WTC11 (cell line): ENCODE measurements around the gene ATP2A2. TPM values are rescaled to one million over a fixed set of nuclear protein-coding genes. Genes with fewer than 3 reads are reported as not detected.

Experiments
- ATAC-seq: fragments of 200-7000 bp; cut with Tn5 transposase; 2 replicates; pipeline ENCODE4 v1.10.0; 2021; ENCODE audit warnings: mild to moderate bottlenecking, moderate library complexity
- CTCF ChIA-PET: fragments of 300-600 bp; sonication (Branson Sonifier 250); formaldehyde crosslinking; loops from one replicate; lab custom pipeline; 2021; ENCODE audit warnings: antibody characterized with exemption; lab: Charles Lee
- POLR2A ChIA-PET: fragments of 350-600 bp; sonication (Branson Sonifier 250); formaldehyde crosslinking; loops from one replicate; lab custom pipeline; 2021; ENCODE audit warnings: antibody characterized with exemption; lab: Charles Lee
- DNase-seq: peaks from one replicate; pipeline ENCODE4 v3.0.0; 2021; ENCODE audit warnings: low spot score
- H3K27ac Mint-ChIP-seq: 2 replicates; pipeline ENCODE4 v1.8.0; 2021; ENCODE audit warnings: mixed read lengths
- H3K27me3 Mint-ChIP-seq: 2 replicates; pipeline ENCODE4 v1.8.0; 2021; ENCODE audit warnings: low read depth, mild to moderate bottlenecking, moderate library complexity, mixed read lengths
- H3K36me3 Mint-ChIP-seq: 2 replicates; pipeline ENCODE4 v1.8.0; 2021; ENCODE audit warnings: mixed read lengths
- H3K4me1 Mint-ChIP-seq: 2 replicates; pipeline ENCODE4 v1.8.0; 2022; ENCODE audit warnings: mixed read lengths
- H3K4me3 Mint-ChIP-seq: 2 replicates; pipeline ENCODE4 v1.8.0; 2021; ENCODE audit warnings: mild to moderate bottlenecking, moderate library complexity, mixed read lengths
- H3K9me3 Mint-ChIP-seq: 2 replicates; pipeline ENCODE4 v1.8.0; 2021; ENCODE audit warnings: mixed read lengths
- CBFB ChIP-seq: sonication (generic); formaldehyde crosslinking; IDR thresholded peaks from 2 replicates; pipeline ENCODE4 v1.8.1; 2022; ENCODE audit warnings: mild to moderate bottlenecking, low read depth, missing genetic modification reagents
- KAT7 ChIP-seq: sonication (generic); formaldehyde crosslinking; IDR thresholded peaks from 2 replicates; pipeline ENCODE4 v1.8.1; 2023; ENCODE audit warnings: missing genetic modification reagents, mild to moderate bottlenecking, borderline replicate concordance
- RORB ChIP-seq: fragments of 250-450 bp; sonication (Bioruptor Pico); IDR thresholded peaks from 2 replicates; pipeline ENCODE4 v1.9.0; 2021; ENCODE audit warnings: mild to moderate bottlenecking
- SOX15 ChIP-seq: fragments of 250-450 bp; sonication (Bioruptor Pico); IDR thresholded peaks from 2 replicates; pipeline ENCODE4 v1.9.0; 2021; ENCODE audit warnings: mild to moderate bottlenecking
- SP1 ChIP-seq: sonication (generic); formaldehyde crosslinking; conservative IDR thresholded peaks from 2 replicates; pipeline ENCODE4 v1.8.1; 2022; ENCODE audit warnings: missing genetic modification reagents
- TCF7 ChIP-seq: sonication (generic); formaldehyde crosslinking; IDR thresholded peaks from 2 replicates; pipeline ENCODE4 v1.8.0; 2022; ENCODE audit warnings: mild to moderate bottlenecking, low read depth, missing genetic modification reagents, moderate library complexity
- TEAD1 ChIP-seq: sonication (generic); formaldehyde crosslinking; IDR thresholded peaks from 2 replicates; pipeline ENCODE4 v1.8.0; 2022; ENCODE audit warnings: mild to moderate bottlenecking, missing genetic modification reagents
- TEAD4 ChIP-seq: sonication (generic); formaldehyde crosslinking; IDR thresholded peaks from 2 replicates; pipeline ENCODE4 v1.8.0; 2022; ENCODE audit warnings: mild to moderate bottlenecking, missing genetic modification reagents
- ZBTB21 ChIP-seq: sonication (generic); formaldehyde crosslinking; IDR thresholded peaks from 2 replicates; pipeline ENCODE4 v1.8.1; 2023; ENCODE audit warnings: mild to moderate bottlenecking, missing genetic modification reagents, borderline replicate concordance
- total RNA-seq: library from RNA; stranded (reverse); gene quantifications from 3 replicates; pipeline ENCODE4 v1.2.3, GENCODE V29; 2021
- TF ChIP-seq, protein P1 (sequence below): sonication (generic); formaldehyde crosslinking; IDR thresholded peaks from 2 replicates; pipeline ENCODE4 v1.8.0; 2022; ENCODE audit warnings: mild to moderate bottlenecking, missing genetic modification reagents
- TF ChIP-seq, protein P2 (sequence below): fragments of 250-450 bp; sonication (Bioruptor Pico); IDR thresholded peaks from 2 replicates; pipeline ENCODE4 v2.1.2; 2022; ENCODE audit warnings: mild to moderate bottlenecking, moderate library complexity
- TF ChIP-seq, protein P3 (sequence below): fragments of 250-450 bp; sonication (Bioruptor Pico); IDR thresholded peaks from 2 replicates; pipeline ENCODE4 v1.9.0; 2021; ENCODE audit warnings: moderate library complexity, mild to moderate bottlenecking, inconsistent platforms, borderline replicate concordance
- TF ChIP-seq, protein P4 (sequence below): sonication (generic); formaldehyde crosslinking; conservative IDR thresholded peaks from 2 replicates; pipeline ENCODE4 v1.8.1; 2023; ENCODE audit warnings: mild to moderate bottlenecking, low read depth, missing genetic modification reagents, moderate library complexity
- TF ChIP-seq, protein P5 (sequence below): fragments of 250-450 bp; sonication (Bioruptor Pico); IDR thresholded peaks from 2 replicates; pipeline ENCODE4 v1.9.0; 2021; ENCODE audit warnings: mild to moderate bottlenecking, borderline replicate concordance
- TF ChIP-seq, protein P6 (sequence below): sonication (generic); formaldehyde crosslinking; IDR thresholded peaks from 2 replicates; pipeline ENCODE4 v1.8.0; 2023; ENCODE audit warnings: mild to moderate bottlenecking, missing genetic modification reagents
- TF ChIP-seq, protein P7 (sequence below): sonication (generic); formaldehyde crosslinking; IDR thresholded peaks from 2 replicates; pipeline ENCODE4 v1.8.1; 2023; ENCODE audit warnings: mild to moderate bottlenecking, missing genetic modification reagents, moderate library complexity

The ATP2A2 gene
- total RNA-seq, 1 experiment from 2014 or later, result 239 TPM

DNA sequence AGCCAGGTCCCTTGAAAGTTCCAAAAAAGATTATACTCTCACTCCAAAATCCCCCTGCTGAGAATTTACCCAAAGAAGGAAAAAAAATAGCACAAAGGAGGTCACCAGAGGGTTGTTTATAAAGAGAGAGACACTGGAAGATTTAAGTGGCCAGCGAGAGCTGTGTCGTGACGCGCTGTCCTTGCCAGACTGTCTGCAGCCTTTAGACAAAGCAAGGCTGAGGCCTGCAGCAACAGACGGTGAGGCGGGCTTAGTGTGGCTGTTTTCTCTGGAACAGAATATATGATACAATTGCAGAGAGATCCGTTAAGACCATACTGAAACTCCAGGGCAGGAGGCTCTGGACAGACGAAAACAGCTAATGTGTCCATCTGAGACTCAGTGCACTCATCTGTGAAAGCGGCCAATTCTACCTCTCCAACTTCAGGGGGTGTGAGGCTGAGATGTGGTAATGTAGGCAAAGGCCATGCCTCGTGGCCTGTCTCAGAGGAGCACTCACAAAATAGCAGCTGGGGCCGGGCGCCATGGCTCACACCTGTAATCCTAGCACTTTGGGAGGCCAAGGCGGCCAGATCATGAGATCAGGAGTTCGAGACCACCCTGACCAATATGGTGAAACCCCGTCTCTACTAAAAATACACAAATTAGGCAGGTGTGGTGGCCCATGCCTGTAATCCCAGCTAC is 86.3 kb downstream of the ATP2A2 start:
- Mint-ChIP-seq H3K36me3 (no peaks in the 10 kb centered on the region; the same call in 1 of the 2 replicates), H3K4me3 (no peak overlapping the region), H3K27ac (no peak overlapping the region), H3K4me1 (no peaks in the 10 kb centered on the region), H3K27me3 (no peaks in the 10 kb centered on the region), H3K9me3 (no peaks in the 10 kb centered on the region)
- no peak for DNase-seq
- ATAC-seq, result no peak
- ChIA-PET CTCF (interaction anchor here (4.5 kb wide), 1 partner anchor 64 kb away, joined by 29 read pairs; no protein-coding TSS in a partner anchor), POLR2A (no interaction called here)
- TF ChIP-seq TEAD4 (CRISPR knock-in tag) (no peak), SP1 (CRISPR knock-in tag) (no peak), ZBTB21 (no peak), CBFB (CRISPR knock-in tag) (no peak), SOX15 (CRISPR knock-in tag) (no peak), RORB (CRISPR knock-in tag) (no peak), KAT7 (CRISPR knock-in tag) (no peak), TCF7 (CRISPR knock-in tag) (no peak), TEAD1 (CRISPR knock-in tag) (no peak)
- TF ChIP-seq, protein P1, sequence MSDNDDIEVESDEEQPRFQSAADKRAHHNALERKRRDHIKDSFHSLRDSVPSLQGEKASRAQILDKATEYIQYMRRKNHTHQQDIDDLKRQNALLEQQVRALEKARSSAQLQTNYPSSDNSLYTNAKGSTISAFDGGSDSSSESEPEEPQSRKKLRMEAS (CRISPR knock-in tag), result no peak
- TF ChIP-seq, protein P2, sequence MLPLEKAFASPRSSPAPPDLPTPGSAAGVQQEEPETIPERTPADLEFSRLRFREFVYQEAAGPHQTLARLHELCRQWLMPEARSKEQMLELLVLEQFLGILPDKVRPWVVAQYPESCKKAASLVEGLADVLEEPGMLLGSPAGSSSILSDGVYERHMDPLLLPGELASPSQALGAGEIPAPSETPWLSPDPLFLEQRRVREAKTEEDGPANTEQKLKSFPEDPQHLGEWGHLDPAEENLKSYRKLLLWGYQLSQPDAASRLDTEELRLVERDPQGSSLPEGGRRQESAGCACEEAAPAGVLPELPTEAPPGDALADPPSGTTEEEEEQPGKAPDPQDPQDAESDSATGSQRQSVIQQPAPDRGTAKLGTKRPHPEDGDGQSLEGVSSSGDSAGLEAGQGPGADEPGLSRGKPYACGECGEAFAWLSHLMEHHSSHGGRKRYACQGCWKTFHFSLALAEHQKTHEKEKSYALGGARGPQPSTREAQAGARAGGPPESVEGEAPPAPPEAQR (CRISPR knock-in tag), result no peak
- TF ChIP-seq, protein P3, sequence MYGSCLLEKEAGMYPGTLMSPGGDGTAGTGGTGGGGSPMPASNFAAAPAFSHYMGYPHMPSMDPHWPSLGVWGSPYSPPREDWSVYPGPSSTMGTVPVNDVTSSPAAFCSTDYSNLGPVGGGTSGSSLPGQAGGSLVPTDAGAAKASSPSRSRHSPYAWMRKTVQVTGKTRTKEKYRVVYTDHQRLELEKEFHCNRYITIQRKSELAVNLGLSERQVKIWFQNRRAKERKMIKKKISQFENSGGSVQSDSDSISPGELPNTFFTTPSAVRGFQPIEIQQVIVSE (CRISPR knock-in tag), result no peak
- TF ChIP-seq, protein P4, sequence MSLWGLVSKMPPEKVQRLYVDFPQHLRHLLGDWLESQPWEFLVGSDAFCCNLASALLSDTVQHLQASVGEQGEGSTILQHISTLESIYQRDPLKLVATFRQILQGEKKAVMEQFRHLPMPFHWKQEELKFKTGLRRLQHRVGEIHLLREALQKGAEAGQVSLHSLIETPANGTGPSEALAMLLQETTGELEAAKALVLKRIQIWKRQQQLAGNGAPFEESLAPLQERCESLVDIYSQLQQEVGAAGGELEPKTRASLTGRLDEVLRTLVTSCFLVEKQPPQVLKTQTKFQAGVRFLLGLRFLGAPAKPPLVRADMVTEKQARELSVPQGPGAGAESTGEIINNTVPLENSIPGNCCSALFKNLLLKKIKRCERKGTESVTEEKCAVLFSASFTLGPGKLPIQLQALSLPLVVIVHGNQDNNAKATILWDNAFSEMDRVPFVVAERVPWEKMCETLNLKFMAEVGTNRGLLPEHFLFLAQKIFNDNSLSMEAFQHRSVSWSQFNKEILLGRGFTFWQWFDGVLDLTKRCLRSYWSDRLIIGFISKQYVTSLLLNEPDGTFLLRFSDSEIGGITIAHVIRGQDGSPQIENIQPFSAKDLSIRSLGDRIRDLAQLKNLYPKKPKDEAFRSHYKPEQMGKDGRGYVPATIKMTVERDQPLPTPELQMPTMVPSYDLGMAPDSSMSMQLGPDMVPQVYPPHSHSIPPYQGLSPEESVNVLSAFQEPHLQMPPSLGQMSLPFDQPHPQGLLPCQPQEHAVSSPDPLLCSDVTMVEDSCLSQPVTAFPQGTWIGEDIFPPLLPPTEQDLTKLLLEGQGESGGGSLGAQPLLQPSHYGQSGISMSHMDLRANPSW (CRISPR knock-in tag), result no peak
- TF ChIP-seq, protein P5, sequence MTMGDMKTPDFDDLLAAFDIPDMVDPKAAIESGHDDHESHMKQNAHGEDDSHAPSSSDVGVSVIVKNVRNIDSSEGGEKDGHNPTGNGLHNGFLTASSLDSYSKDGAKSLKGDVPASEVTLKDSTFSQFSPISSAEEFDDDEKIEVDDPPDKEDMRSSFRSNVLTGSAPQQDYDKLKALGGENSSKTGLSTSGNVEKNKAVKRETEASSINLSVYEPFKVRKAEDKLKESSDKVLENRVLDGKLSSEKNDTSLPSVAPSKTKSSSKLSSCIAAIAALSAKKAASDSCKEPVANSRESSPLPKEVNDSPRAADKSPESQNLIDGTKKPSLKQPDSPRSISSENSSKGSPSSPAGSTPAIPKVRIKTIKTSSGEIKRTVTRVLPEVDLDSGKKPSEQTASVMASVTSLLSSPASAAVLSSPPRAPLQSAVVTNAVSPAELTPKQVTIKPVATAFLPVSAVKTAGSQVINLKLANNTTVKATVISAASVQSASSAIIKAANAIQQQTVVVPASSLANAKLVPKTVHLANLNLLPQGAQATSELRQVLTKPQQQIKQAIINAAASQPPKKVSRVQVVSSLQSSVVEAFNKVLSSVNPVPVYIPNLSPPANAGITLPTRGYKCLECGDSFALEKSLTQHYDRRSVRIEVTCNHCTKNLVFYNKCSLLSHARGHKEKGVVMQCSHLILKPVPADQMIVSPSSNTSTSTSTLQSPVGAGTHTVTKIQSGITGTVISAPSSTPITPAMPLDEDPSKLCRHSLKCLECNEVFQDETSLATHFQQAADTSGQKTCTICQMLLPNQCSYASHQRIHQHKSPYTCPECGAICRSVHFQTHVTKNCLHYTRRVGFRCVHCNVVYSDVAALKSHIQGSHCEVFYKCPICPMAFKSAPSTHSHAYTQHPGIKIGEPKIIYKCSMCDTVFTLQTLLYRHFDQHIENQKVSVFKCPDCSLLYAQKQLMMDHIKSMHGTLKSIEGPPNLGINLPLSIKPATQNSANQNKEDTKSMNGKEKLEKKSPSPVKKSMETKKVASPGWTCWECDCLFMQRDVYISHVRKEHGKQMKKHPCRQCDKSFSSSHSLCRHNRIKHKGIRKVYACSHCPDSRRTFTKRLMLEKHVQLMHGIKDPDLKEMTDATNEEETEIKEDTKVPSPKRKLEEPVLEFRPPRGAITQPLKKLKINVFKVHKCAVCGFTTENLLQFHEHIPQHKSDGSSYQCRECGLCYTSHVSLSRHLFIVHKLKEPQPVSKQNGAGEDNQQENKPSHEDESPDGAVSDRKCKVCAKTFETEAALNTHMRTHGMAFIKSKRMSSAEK (CRISPR knock-in tag), result no peak
- TF ChIP-seq, protein P6, sequence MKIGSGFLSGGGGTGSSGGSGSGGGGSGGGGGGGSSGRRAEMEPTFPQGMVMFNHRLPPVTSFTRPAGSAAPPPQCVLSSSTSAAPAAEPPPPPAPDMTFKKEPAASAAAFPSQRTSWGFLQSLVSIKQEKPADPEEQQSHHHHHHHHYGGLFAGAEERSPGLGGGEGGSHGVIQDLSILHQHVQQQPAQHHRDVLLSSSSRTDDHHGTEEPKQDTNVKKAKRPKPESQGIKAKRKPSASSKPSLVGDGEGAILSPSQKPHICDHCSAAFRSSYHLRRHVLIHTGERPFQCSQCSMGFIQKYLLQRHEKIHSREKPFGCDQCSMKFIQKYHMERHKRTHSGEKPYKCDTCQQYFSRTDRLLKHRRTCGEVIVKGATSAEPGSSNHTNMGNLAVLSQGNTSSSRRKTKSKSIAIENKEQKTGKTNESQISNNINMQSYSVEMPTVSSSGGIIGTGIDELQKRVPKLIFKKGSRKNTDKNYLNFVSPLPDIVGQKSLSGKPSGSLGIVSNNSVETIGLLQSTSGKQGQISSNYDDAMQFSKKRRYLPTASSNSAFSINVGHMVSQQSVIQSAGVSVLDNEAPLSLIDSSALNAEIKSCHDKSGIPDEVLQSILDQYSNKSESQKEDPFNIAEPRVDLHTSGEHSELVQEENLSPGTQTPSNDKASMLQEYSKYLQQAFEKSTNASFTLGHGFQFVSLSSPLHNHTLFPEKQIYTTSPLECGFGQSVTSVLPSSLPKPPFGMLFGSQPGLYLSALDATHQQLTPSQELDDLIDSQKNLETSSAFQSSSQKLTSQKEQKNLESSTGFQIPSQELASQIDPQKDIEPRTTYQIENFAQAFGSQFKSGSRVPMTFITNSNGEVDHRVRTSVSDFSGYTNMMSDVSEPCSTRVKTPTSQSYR (CRISPR knock-in tag), result no peak
- TF ChIP-seq, protein P7, sequence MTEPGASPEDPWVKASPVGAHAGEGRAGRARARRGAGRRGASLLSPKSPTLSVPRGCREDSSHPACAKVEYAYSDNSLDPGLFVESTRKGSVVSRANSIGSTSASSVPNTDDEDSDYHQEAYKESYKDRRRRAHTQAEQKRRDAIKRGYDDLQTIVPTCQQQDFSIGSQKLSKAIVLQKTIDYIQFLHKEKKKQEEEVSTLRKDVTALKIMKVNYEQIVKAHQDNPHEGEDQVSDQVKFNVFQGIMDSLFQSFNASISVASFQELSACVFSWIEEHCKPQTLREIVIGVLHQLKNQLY (CRISPR knock-in tag), result no peak
- TF ChIP-seq, all 79 proteins: peak for 0
